HEK293T (cell line): ENCODE measurements around the gene SPSB1.

Experiments
- FOXA1 ChIP-seq: fragments of 450-650 bp; IDR thresholded peaks from 2 replicates; pipeline ENCODE4 v1.6.1; 2016; ENCODE audit warnings: mild to moderate bottlenecking
- FOXM1 ChIP-seq: fragments of 450-650 bp; IDR thresholded peaks from 2 replicates; pipeline ENCODE4 v1.6.1; 2017; ENCODE audit warnings: mild to moderate bottlenecking, borderline replicate concordance
- NFRKB ChIP-seq: fragments of 450-650 bp; IDR thresholded peaks from 2 replicates; pipeline ENCODE4 v1.6.1; 2016; ENCODE audit warnings: mild to moderate bottlenecking, moderate library complexity
- SP1 ChIP-seq: fragments of 450-650 bp; IDR thresholded peaks from 2 replicates; pipeline ENCODE4 v1.6.1; 2017
- TARDBP ChIP-seq: fragments of 450-650 bp; IDR thresholded peaks from 2 replicates; pipeline ENCODE4 v1.6.1; 2016

DNA sequence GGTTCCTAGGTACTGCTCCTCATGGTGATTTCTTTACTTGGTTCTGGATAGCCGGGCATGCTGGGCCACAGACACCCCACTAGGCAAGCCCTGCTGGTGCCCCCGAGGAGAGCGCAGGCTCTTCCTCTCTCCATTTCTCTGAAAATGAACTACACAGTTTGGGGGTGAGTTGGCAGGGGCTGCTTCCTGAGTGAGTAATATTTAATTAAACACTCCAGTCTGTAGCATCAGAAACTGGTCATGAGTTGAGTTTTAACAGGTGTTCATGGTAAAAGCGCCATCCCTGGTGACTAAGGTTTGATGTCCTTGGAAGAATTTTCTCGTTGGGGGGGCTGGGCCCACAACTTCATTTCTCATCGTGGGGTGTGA lies 1.7 kb downstream of the SPSB1 start:
- TF ChIP-seq TARDBP (no peak), SP1 (no peak), NFRKB (no peak), FOXA1 (no peak), FOXM1 (no peak)
